ENCODE measurements around the gene POMT1.
"Not testable (repeated sequence)": the region's sequence is repeated elsewhere in the genome, so short reads cannot be mapped to it uniquely, and the experiment has no call there.

Gene POMT1

GRCh38 chr9:131525643-131526565 lies 23.2 kb downstream of the POMT1 start:
- no peak for DNase-seq (ENCODE audit: low spot score)

DNA sequence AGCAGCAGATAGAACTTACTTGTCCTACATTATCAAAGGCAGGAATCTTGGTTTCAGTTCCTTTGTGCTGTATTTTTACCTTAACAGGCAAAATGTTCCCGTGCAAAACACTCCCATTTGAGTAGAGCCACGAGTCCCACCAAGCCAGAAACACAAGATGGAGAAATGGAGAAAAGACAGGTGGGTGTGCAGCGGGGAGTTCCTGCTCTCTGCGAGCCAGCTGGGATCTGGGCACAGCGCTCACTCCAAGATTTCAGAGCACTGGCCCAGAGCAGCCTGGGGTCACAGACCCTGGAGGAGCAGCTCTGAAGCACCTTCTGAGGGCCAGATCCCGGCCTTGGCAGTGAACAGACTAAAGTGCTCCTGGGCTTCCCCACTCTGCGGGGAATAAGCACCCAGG lies 25.5 kb downstream of the POMT1 start:
- DNase-seq (ENCODE audit: low spot score): no peak

DNA sequence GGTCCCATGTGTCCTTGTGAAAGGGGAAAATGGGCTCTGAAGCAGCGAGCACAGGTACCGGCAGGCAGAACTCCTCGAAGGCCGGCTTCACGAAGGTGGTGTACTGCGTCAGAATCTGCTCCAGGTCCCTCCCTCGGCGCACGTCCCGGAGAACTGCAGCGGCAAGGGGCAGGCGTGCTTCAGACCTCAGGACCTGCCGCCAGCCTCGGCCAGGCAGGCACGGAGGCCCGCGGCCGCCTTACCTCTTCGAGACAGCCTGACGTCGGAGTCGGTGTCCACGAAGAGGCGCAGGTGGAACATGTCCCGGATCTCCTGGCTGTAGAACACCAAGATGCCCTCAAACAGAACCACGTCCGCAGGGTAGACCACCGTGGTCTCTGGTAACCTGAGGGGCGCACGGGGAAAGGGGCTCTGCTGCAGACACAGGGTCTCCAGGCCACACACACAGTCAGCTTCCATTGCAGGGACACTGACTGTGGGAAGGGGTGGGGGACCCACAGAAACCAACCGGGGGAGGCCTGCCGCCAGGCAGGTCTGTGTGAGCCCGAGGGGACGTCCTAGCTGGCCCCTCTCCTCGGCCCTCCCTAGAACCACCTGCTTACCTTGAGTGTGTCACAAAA lies 26.3 kb downstream of the POMT1 start:
- no peak for DNase-seq (ENCODE audit: low spot score)

GRCh38 chr9:131529597-131530545 lies 27.2 kb downstream of the POMT1 start:
- no peak for DNase-seq (ENCODE audit: low spot score)

- no peak for DNase-seq (ENCODE audit: low spot score)
Measured at GRCh38 chr9:131530546-131530919, 27.8 kb downstream of the POMT1 start.

- DNase-seq (ENCODE audit: low spot score): peak; percentile 65
Measured at GRCh38 chr9:131530920-131531832, 28.5 kb downstream of the POMT1 start, which contains the start of gene UCK1. Gene UCK1 (minus strand): TSS chr9:131531263. CDS start chr9:131531174, 89 bp downstream.

DNA sequence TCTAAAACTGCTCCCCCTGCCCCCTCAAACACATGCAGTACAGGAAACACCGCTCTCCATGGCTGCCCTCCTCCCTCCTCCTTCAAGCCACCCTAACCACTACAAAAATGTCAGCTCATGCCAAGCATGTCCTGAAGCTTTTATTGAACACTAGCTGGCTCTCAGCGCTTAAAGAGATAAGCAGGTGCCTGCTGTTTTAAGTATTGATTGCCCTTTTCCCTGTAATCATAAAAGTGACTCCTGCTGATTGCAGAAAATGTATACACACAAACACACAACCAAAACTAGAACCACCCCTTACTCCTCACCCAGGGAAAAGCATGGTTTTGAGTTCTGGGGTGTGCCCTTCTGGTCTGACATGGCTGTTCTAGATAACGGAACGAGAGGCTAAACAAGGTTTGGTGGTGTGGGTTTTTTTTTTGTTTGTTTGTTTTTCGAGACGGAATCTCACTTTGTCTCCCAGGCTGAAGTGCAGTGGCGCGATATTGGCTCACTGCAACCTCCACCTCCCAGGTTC lies 32.1 kb downstream of the POMT1 start:
- no peak for DNase-seq (ENCODE audit: low spot score)

DNA sequence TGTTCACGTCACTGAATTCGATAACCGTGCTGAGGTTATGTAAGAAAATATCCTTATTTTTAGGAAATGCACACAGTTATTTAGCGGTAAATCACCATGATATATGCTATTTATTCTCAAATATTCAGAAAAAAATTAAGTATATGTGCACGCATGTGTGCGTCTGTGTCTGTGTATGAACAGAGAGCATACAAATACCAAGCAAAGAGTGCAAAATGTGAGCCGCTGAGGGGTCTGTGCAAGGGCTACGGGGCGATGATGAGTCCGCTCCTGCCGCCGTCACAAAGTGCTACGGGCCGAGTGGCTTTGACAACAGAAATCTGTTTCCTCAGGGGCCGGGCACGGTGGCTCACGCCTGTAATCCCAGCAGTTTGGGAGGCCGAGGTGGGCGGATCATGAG lies 35.2 kb downstream of the POMT1 start:
- no peak for DNase-seq (ENCODE audit: low spot score)

- DNase-seq (ENCODE audit: low spot score): peak; percentile 42
Measured at GRCh38 chr9:131539223-131539923, 36.7 kb downstream of the POMT1 start.

- no peak for DNase-seq (ENCODE audit: low spot score)
Measured at GRCh38 chr9:131543141-131543540, 40.4 kb downstream of the POMT1 start.

- no peak for DNase-seq (ENCODE audit: low spot score)
Measured at GRCh38 chr9:131545003-131545785, 42.5 kb downstream of the POMT1 start, which contains the start of gene PRRT1B. Gene PRRT1B (plus strand): TSS chr9:131545523. CDS start chr9:131545616, 93 bp downstream.

DNA sequence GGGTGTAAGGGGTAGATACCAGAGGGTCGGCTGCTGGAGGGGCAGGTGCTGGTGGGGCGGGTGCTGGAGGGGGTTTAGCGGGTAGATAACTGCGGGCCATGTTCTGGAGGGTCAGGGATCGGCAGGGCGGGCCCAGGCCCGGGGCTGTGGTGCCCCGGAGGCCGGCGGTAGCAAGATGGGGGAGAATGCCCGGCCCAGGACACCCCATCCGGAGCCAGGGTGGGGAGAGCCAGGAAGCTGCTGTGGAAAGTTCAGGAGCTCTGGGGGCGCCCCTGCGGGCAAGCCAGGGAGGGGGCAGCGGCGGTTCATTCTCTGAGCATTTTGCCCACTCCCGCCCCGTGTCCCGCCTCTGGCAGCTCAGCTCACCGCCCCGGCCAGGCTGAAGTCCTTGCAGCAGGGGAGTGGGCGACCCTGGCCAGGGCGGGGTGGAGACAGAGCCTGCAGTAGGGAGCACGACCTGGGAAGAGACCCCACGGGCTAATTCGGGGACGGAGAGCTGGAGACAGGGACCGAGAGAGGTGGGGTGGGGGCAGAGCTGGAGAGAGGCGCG lies 43.1 kb downstream of the POMT1 start:
- DNase-seq (ENCODE audit: low spot score): no peak

- DNase-seq (ENCODE audit: low spot score): no peak
Measured at GRCh38 chr9:131546336-131547084, 43.8 kb downstream of the POMT1 start.

- not testable (repeated sequence) for DNase-seq (ENCODE audit: low spot score)
Measured at GRCh38 chr9:131549186-131549585, 46.5 kb downstream of the POMT1 start.

- not testable (repeated sequence) for DNase-seq (ENCODE audit: low spot score)
Measured at GRCh38 chr9:131550465-131550864, 47.7 kb downstream of the POMT1 start.

GRCh38 chr9:131552030-131552429 lies 49.3 kb downstream of the POMT1 start:
- no peak for DNase-seq (ENCODE audit: low spot score)

DNA sequence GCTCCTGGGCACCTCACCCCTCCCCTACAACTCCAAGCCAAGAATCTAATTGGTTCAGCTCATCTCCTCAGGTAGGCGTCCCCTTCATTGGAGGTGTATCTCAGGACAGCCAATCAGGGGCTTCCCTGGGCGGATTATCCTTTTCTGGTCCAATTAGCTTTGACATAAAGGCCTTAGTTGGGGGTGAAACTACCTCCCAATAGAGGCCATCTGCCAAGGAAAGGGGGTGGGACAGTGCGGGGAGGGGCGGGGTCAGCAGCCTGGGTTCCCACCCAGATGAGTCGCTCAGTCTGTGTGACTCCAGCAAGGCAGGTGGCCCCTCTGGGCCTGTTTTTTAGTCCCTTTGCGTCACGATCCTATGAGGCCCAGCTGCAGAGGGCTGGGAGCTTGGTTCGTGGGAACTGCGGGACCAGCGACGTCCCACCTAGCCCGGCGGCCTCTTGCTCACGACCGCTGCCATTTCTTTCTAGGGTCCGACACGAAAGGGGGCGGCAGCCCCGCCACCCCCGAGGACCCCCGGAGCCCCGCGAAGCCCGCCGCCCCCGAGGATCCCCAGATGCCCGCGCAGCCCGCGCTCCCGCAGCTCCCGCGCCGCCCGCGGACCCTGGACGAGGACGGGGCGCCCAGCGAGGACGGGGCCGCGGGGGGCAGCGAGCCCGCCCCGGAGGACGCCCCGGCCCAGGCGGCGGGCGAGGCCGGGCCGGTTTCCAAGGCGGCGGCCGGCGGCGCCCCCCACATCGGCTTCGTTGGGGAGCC lies 51.5 kb downstream of the POMT1 start:
- no peak for DNase-seq (ENCODE audit: low spot score)

Measured in CD4-positive, alpha-beta T cell treated with Interleukin-15 for 4 hours (primary cell).